ENCODE results near the gene LRRIQ4. TPM values are rescaled to one million over a fixed set of nuclear protein-coding genes. Genes with fewer than 3 reads are reported as not detected.

The LRRIQ4 gene
- total RNA-seq, 1 donor from 2014 or later, result not detected

DNA sequence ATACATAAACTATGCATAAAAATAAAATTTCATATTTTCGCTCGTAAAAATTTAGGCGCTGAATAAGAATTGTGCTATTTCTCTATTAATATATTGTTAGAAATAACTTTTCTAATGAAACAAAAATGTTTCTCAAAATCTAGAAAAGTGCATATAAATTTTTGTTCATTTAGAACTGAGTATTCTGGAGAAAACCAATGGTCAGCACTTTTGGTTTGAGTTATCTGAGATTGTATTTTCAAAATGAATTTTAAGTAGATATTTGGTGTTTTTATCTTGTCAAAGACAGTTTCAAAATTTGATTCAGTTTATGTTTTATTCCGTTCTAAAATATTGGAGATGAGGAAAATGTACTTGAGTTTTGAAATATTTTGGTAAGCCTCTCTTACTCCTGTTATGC is 25.6 kb upstream of the LRRIQ4 start:
- H4K20me1 ChIP-seq (ENCODE audit: insufficient read depth, low read length), result no peaks in the 10 kb centered on the region

DNA sequence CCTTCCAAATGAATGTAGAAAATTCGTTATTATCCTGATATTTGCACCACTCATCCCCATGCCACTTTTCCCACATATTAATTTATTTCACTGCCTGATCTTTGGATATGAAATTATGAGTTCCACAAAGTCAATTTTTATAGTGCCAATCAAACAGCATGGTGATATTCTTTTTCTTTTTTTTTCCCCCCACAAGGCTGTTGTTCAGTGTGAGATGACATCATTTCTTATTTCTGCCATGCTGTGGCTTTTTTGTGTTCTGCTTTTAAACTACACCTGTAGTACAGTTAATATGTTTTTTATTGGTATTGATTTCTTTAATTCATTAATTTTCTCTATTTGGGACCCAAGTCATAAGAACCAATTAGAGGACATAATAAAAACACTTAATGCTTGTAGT is 24.9 kb upstream of the LRRIQ4 start:
- Histone ChIP-seq H3K36me3 (ENCODE audit: insufficient read depth, low read length) (peaks cover 38% of the 10 kb centered on the region), H3K4me2 (ENCODE audit: low read length) (no peak overlapping the region), H3K9me3 (ENCODE audit: insufficient read depth, low read depth, low read length) (no peaks in the 10 kb centered on the region), H3K4me1 (ENCODE audit: insufficient read depth, low read length) (peaks cover 7% of the 10 kb centered on the region), H3K79me2 (ENCODE audit: insufficient read depth, low read length) (no peaks in the 10 kb centered on the region), H3K4me3 (ENCODE audit: insufficient read depth, low read depth, low read length) (no peak overlapping the region), H3K27ac (ENCODE audit: low read depth, low read length) (no peak overlapping the region), H4K20me1 (ENCODE audit: insufficient read depth, low read length) (no peaks in the 10 kb centered on the region), H3K27me3 (ENCODE audit: insufficient read depth, low read length) (no peaks in the 10 kb centered on the region), H2AFZ (ENCODE audit: low read depth, low read length) (no peak overlapping the region), H3K9ac (ENCODE audit: low read length) (no peak overlapping the region)
- Mint-ChIP-seq H3K27me3 (ENCODE audit: low read depth, unreplicated experiment) (no peaks in the 10 kb centered on the region), H3K9me3 (ENCODE audit: unreplicated experiment) (no peaks in the 10 kb centered on the region), H3K4me1 (ENCODE audit: low read depth, unreplicated experiment) (peaks cover 8% of the 10 kb centered on the region), H3K36me3 (ENCODE audit: low read depth, unreplicated experiment) (peaks cover 3% of the 10 kb centered on the region), H3K4me3 (ENCODE audit: unreplicated experiment) (no peak overlapping the region), H3K27ac (ENCODE audit: unreplicated experiment) (no peak overlapping the region)
- no peak for FAIRE-seq
- TF ChIP-seq, protein P1, sequence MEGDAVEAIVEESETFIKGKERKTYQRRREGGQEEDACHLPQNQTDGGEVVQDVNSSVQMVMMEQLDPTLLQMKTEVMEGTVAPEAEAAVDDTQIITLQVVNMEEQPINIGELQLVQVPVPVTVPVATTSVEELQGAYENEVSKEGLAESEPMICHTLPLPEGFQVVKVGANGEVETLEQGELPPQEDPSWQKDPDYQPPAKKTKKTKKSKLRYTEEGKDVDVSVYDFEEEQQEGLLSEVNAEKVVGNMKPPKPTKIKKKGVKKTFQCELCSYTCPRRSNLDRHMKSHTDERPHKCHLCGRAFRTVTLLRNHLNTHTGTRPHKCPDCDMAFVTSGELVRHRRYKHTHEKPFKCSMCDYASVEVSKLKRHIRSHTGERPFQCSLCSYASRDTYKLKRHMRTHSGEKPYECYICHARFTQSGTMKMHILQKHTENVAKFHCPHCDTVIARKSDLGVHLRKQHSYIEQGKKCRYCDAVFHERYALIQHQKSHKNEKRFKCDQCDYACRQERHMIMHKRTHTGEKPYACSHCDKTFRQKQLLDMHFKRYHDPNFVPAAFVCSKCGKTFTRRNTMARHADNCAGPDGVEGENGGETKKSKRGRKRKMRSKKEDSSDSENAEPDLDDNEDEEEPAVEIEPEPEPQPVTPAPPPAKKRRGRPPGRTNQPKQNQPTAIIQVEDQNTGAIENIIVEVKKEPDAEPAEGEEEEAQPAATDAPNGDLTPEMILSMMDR (IDR thresholded peaks at IDR 0.05; ENCODE audit: insufficient read depth, low read depth, low read length), result no peak
- TF ChIP-seq EZH2 (IDR thresholded peaks at IDR 0.05; ENCODE audit: insufficient read depth, low read length), result no peak
- DNase-seq (ENCODE audit: low read depth), result no peak

More for the DNA sequence above, 25.6 kb upstream of the LRRIQ4 start:
- no peaks in the 10 kb centered on the region for H3K79me2 ChIP-seq (ENCODE audit: insufficient read depth, low read length)
- DNase-seq (ENCODE audit: low read depth), result no peak
- H3K4me2 ChIP-seq (ENCODE audit: low read length), result no peak overlapping the region
- Mint-ChIP-seq H3K36me3 (ENCODE audit: low read depth, unreplicated experiment) (peaks cover 2% of the 10 kb centered on the region), H3K27me3 (ENCODE audit: low read depth, unreplicated experiment) (no peaks in the 10 kb centered on the region), H3K9me3 (ENCODE audit: unreplicated experiment) (no peaks in the 10 kb centered on the region), H3K4me1 (ENCODE audit: low read depth, unreplicated experiment) (peaks cover 8% of the 10 kb centered on the region), H3K27ac (ENCODE audit: unreplicated experiment) (no peak overlapping the region), H3K4me3 (ENCODE audit: unreplicated experiment) (no peak overlapping the region)
- H2AFZ ChIP-seq (ENCODE audit: low read depth, low read length), result no peak overlapping the region
- no peak for FAIRE-seq
- TF ChIP-seq, protein P1 (IDR thresholded peaks at IDR 0.05; ENCODE audit: insufficient read depth, low read depth, low read length), result no peak
- no peak for TF ChIP-seq EZH2 (IDR thresholded peaks at IDR 0.05; ENCODE audit: insufficient read depth, low read length)
- H3K4me1 ChIP-seq (ENCODE audit: insufficient read depth, low read length), result peaks cover 7% of the 10 kb centered on the region
- H3K27me3 ChIP-seq (ENCODE audit: insufficient read depth, low read length), result no peaks in the 10 kb centered on the region
- H3K9ac ChIP-seq (ENCODE audit: low read length), result no peak overlapping the region
- H3K9me3 ChIP-seq (ENCODE audit: insufficient read depth, low read depth, low read length), result no peaks in the 10 kb centered on the region
- peaks cover 45% of the 10 kb centered on the region for H3K36me3 ChIP-seq (ENCODE audit: insufficient read depth, low read length)
- H3K4me3 ChIP-seq (ENCODE audit: insufficient read depth, low read depth, low read length), result no peak overlapping the region
- no peak overlapping the region for H3K27ac ChIP-seq (ENCODE audit: low read depth, low read length)

DNA sequence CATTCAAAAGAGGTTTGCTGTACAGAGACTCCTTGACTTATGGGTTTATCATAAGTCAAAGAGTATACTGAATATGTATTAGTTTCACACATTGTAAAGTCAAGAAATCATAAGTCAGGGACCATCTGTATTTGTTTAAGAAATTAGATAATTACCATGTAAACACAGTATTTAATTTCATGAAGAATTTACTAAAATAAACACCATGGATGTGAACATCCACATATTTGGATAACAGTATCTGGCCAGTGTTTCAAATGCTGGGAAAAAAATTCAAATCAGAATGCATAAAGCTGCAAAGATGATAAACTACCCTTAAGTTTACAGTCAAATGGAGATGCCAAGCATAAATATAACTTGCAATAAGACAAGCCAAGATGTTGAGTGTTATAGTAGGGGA is 22.5 kb upstream of the LRRIQ4 start:
- peaks cover 8% of the 10 kb centered on the region for H3K4me1 Mint-ChIP-seq (ENCODE audit: low read depth, unreplicated experiment)
- Histone ChIP-seq H3K9ac (ENCODE audit: low read length) (no peak overlapping the region), H4K20me1 (ENCODE audit: insufficient read depth, low read length) (no peaks in the 10 kb centered on the region), H3K4me3 (ENCODE audit: insufficient read depth, low read depth, low read length) (no peak overlapping the region), H3K27ac (ENCODE audit: low read depth, low read length) (no peak overlapping the region), H2AFZ (ENCODE audit: low read depth, low read length) (no peak overlapping the region), H3K27me3 (ENCODE audit: insufficient read depth, low read length) (no peaks in the 10 kb centered on the region), H3K36me3 (ENCODE audit: insufficient read depth, low read length) (peaks cover 25% of the 10 kb centered on the region), H3K4me2 (ENCODE audit: low read length) (no peak overlapping the region), H3K4me1 (ENCODE audit: insufficient read depth, low read length) (peaks cover 7% of the 10 kb centered on the region), H3K9me3 (ENCODE audit: insufficient read depth, low read depth, low read length) (no peaks in the 10 kb centered on the region), H3K79me2 (ENCODE audit: insufficient read depth, low read length) (no peaks in the 10 kb centered on the region)
- FAIRE-seq (no peak), DNase-seq (ENCODE audit: low read depth) (no peak)
- no peak overlapping the region for H3K4me3 Mint-ChIP-seq (ENCODE audit: unreplicated experiment)
- TF ChIP-seq, protein P1 (IDR thresholded peaks at IDR 0.05; ENCODE audit: insufficient read depth, low read depth, low read length), result no peak
- TF ChIP-seq EZH2 (IDR thresholded peaks at IDR 0.05; ENCODE audit: insufficient read depth, low read length), result no peak
- no peak overlapping the region for H3K27ac Mint-ChIP-seq (ENCODE audit: unreplicated experiment)
- no peaks in the 10 kb centered on the region for H3K9me3 Mint-ChIP-seq (ENCODE audit: unreplicated experiment)
- no peaks in the 10 kb centered on the region for H3K27me3 Mint-ChIP-seq (ENCODE audit: low read depth, unreplicated experiment)
- peaks cover 3% of the 10 kb centered on the region for H3K36me3 Mint-ChIP-seq (ENCODE audit: low read depth, unreplicated experiment)

Measured in astrocyte (in vitro differentiated cells and primary cell).